Keratinocyte (primary cell): ENCODE data around the gene SLC7A6. TPM values are rescaled to one million over a fixed set of nuclear protein-coding genes. Genes with fewer than 3 reads are reported as not detected.

Experiments
- DNase-seq: peaks from one replicate; pipeline ENCODE4 v3.0.0-alpha.2; 2011; ENCODE audit warnings: low read depth, missing footprints, low spot score
- FAIRE-seq: peaks from 2 replicates; lab custom pipeline; 2011; peaks lifted over from hg19 to GRCh38; lab: Jason Lieb, UNC
- H2AFZ ChIP-seq: 2 replicates; pipeline ENCODE4 v1.6.0; 2012; ENCODE audit warnings: low read length, control low read depth, inconsistent platforms; ENCODE audit not compliant: control insufficient read depth
- H3K27ac ChIP-seq: 2 replicates; pipeline ENCODE4 v1.5.1; 2011; ENCODE audit warnings: low read length; ENCODE audit not compliant: control insufficient read depth, insufficient read depth
- H3K27me3 ChIP-seq: 3 replicates; pipeline ENCODE4 v1.6.0; 2011; ENCODE audit warnings: low read length; ENCODE audit not compliant: control insufficient read depth, insufficient read depth; ENCODE audit errors: extremely low read depth
- H3K36me3 ChIP-seq, 2 experiments: 2 replicates in 1 of 2; 3 replicates in 1 of 2; pipeline ENCODE4 v1.5.1; 2011; ENCODE audit warnings: low read length in 2 of 2, mild to moderate bottlenecking in 1 of 2; ENCODE audit not compliant: control insufficient read depth in 2 of 2, insufficient read depth in 2 of 2; ENCODE audit errors: extremely low read depth in 1 of 2
- H3K4me1 ChIP-seq: 3 replicates; pipeline ENCODE4 v1.5.1; 2011; ENCODE audit warnings: low read length; ENCODE audit not compliant: control insufficient read depth, insufficient read depth; ENCODE audit errors: extremely low read depth
- H3K4me2 ChIP-seq: 3 replicates; pipeline ENCODE4 v1.6.0; 2011; ENCODE audit warnings: low read depth, low read length; ENCODE audit not compliant: control insufficient read depth, insufficient read depth; ENCODE audit errors: extremely low read depth
- H3K4me3 ChIP-seq, 3 experiments: fragments of 200-600 bp in 1 of 3; sonication (generic) in 1 of 3; 2 replicates in 2 of 3; 3 replicates in 1 of 3; pipeline ENCODE4 v1.5.1; 2011 to 2016; ENCODE audit warnings: low read length in 3 of 3, mild to moderate bottlenecking in 3 of 3, control low read depth in 2 of 3, inconsistent platforms in 1 of 3, low read depth in 1 of 3, mixed read lengths in 1 of 3, mixed run types in 1 of 3, moderate library complexity in 1 of 3; ENCODE audit not compliant: control insufficient read depth in 2 of 3, insufficient read depth in 2 of 3; ENCODE audit errors: extremely low read depth in 1 of 3
- H3K79me2 ChIP-seq: 2 replicates; pipeline ENCODE4 v1.6.0; 2012; ENCODE audit warnings: low read length; ENCODE audit not compliant: control insufficient read depth, insufficient read depth
- H3K9ac ChIP-seq: 3 replicates; pipeline ENCODE4 v1.6.0; 2011; ENCODE audit warnings: low read length; ENCODE audit not compliant: control insufficient read depth, insufficient read depth; ENCODE audit errors: extremely low read depth
- H3K9me1 ChIP-seq: 3 replicates; pipeline ENCODE4 v1.6.0; 2011; ENCODE audit warnings: low read length; ENCODE audit not compliant: control insufficient read depth, insufficient read depth; ENCODE audit errors: extremely low read depth
- H3K9me3 ChIP-seq: 2 replicates; pipeline ENCODE4 v1.5.1; 2012; ENCODE audit warnings: low read depth, low read length; ENCODE audit not compliant: control insufficient read depth
- H4K20me1 ChIP-seq: 3 replicates; pipeline ENCODE4 v1.6.0; 2011; ENCODE audit warnings: low read length; ENCODE audit not compliant: control insufficient read depth, insufficient read depth; ENCODE audit errors: extremely low read depth
- CTCF ChIP-seq, 3 experiments: IDR thresholded peaks in 1 of 3; conservative IDR thresholded peaks in 1 of 3; optimal IDR thresholded peaks in 1 of 3; 2 replicates in 2 of 3; 3 replicates in 1 of 3; pipeline versions ENCODE3 to v1.5.1; 2011; ENCODE audit warnings: low read length in 3 of 3, mild to moderate bottlenecking in 3 of 3, moderate library complexity in 2 of 3, control low read depth in 1 of 3, inconsistent platforms in 1 of 3; ENCODE audit not compliant: insufficient read depth in 2 of 3; ENCODE audit errors: extremely low read depth in 1 of 3
- EZH2 ChIP-seq: IDR thresholded peaks from one replicate; pipeline ENCODE4 v1.6.1; 2012; ENCODE audit warnings: inconsistent platforms, mild to moderate bottlenecking, low read length, moderate library complexity
- dilution Hi-C: fragments of 300-500 bp; cut with MboI; formaldehyde crosslinking; loops from one replicate; pipeline ENCODE4 v1.7.0; 2020; ENCODE audit warnings: low sequenced_read_pairs; ENCODE audit not compliant: extremely low pct_ligation_motif_present
- polyA plus RNA-seq, 5 experiments: library from polyadenylated mRNA; depleted of rRNA in 3 of 5; stranded (reverse) in 3 of 5; stranded (forward) in 1 of 5; unstranded in 1 of 5; fragments of >200 nt; gene quantifications; 1 replicate in 1 of 5; 2 replicates in 3 of 5; 3 replicates in 1 of 5; pipeline versions ENCODE4 v1.2.1 to v1.2.3, GENCODE V29; 2011 to 2012; ENCODE audit warnings: missing spikeins in 2 of 5, low read depth in 1 of 5, low replicate concordance in 1 of 5

The SLC7A6 gene
- polyA plus RNA-seq, 1 donor (not counting 4 experiments of a cell fraction or from before 2014, with no cell fraction given), result 43.4 TPM

- peaks cover 3% of the 10 kb centered on the region for H3K9me1 ChIP-seq
- TF ChIP-seq CTCF (optimal IDR thresholded peaks at IDR 0.05 in 1 of 3, IDR thresholded peaks at IDR 0.05 in 1 of 3, conservative IDR thresholded peaks at IDR 0.05 in 1 of 3; ENCODE audit: extremely low read depth in 1 of 3, insufficient read depth in 2 of 3, low read length in 3 of 3) (peak in 1 of 3 experiments; percentile 20), EZH2 (no peak)
- peak within 1 kb of the TSS; percentile 83 for H3K9ac ChIP-seq
- H4K20me1 ChIP-seq, result no peaks in the 10 kb centered on the region
- H3K27me3 ChIP-seq, result no peaks in the 10 kb centered on the region
- peaks cover 15% of the 10 kb centered on the region for H3K4me1 ChIP-seq
- FAIRE-seq (no peak), DNase-seq (peak; percentile 36)
- no peaks in the 10 kb centered on the region for H3K9me3 ChIP-seq
- H3K4me3 ChIP-seq, result peak within 1 kb of the TSS; percentile 92 to 98 (median 95)
- H3K36me3 ChIP-seq, result peaks cover 2 to 14% of the 10 kb centered on the region in 2 experiments
- H3K4me2 ChIP-seq, result peak within 1 kb of the TSS; percentile 98
- H3K27ac ChIP-seq, result peak within 1 kb of the TSS; percentile 57
- peaks cover 48% of the 10 kb centered on the region for H3K79me2 ChIP-seq
- dilution Hi-C loops, result no loop called here
- peak within 1 kb of the TSS; percentile 83 for H2AFZ ChIP-seq
Observed at GRCh38 chr16:68310774-68311511, 46.6 kb downstream of the SLC7A6 start, which contains the start of the genes PRMT7 and SLC7A6OS. TSS of gene PRMT7 (plus strand) at chr16:68311019. CDS start at chr16:68315980, 4,961 bp downstream. TSS of gene SLC7A6OS (minus strand) at chr16:68310946. CDS start at chr16:68310926, 20 bp downstream.

GRCh38 chr16:68313116-68313515, 48.8 kb downstream of the SLC7A6 start:
- Histone ChIP-seq H3K9me3 (no peaks in the 10 kb centered on the region), H4K20me1 (no peaks in the 10 kb centered on the region), H3K9me1 (peaks cover 3% of the 10 kb centered on the region), H3K9ac (no peak overlapping the region), H2AFZ (no peak overlapping the region), H3K4me3 (no peak overlapping the region), H3K27ac (no peak overlapping the region), H3K36me3 (peaks cover 0 to 12% of the 10 kb centered on the region in 2 experiments), H3K4me1 (peaks cover 15% of the 10 kb centered on the region), H3K79me2 (peaks cover 37% of the 10 kb centered on the region), H3K27me3 (no peaks in the 10 kb centered on the region), H3K4me2 (no peak overlapping the region)
- FAIRE-seq (no peak), DNase-seq (no peak)
- dilution Hi-C loops, result no loop called here
- TF ChIP-seq EZH2 (no peak), CTCF (optimal IDR thresholded peaks at IDR 0.05 in 1 of 3, IDR thresholded peaks at IDR 0.05 in 1 of 3, conservative IDR thresholded peaks at IDR 0.05 in 1 of 3; ENCODE audit: extremely low read depth in 1 of 3, insufficient read depth in 2 of 3, low read length in 3 of 3) (no peak)
